GM12892 (cell line): ENCODE data around the gene CRIM1.

Source experiments
- POLR2A ChIP-seq: IDR thresholded peaks from 2 replicates; pipeline ENCODE4 v1.6.1; 2011; ENCODE audit warnings: low read depth, low read length, control low read depth
- POLR2AphosphoS5 ChIP-seq: IDR thresholded peaks from 2 replicates; pipeline ENCODE4 v1.6.1; 2011; ENCODE audit warnings: low read depth, low read length, control low read depth
- TAF1 ChIP-seq: IDR thresholded peaks from 2 replicates; pipeline ENCODE4 v1.6.1; 2011; ENCODE audit warnings: low read depth, mild to moderate bottlenecking, control low read depth, low read length, borderline replicate concordance

DNA sequence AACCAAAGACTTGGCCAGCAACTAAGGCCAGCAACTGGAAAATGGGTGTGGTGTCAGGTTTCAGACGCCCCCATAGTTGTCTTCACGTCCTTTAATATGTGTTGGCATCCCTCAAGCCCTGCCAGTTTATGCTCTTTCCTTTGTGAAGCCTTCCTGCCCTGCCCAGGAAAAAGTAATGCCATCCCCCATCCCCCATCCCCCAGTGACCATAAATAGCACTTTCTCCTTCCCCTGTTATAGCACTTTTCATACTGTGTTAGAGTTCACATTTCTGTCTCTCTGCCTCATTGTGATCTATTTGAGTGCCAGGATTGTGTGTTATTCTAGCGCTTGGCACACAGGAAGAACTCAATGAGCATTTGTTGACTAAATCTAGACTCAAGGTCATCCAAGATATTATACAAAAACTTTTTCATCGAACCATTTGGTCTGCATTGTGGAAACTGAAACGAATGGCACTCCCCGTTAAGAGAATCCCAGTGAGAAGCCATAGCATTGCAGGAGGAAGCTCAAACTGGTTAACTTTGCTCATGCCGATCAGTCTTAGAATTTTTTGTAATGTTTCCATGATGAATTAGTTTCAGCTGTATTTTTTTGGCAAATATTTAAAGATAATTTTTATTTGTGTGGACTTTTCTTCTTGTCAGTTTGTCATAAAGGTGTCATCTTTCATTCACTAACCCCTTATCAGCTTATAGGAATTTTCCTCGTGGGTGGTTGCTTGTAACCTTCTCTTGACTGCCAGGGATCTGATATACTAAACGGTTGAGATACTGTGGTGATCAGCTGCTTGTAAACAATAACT is 15.7 kb downstream of the CRIM1 start:
- no peak for TF ChIP-seq POLR2A
- no peak for TF ChIP-seq TAF1
- no peak for TF ChIP-seq POLR2AphosphoS5
